Measurements from ENCODE around the gene LPIN2.
A peak's percentile ranks its signal among the peaks of the same experiment; 100 is the strongest.

LPIN2 gene

GRCh38 chr18:2985628-2986027 lies 27.3 kb downstream of the LPIN2 start:
- TF ChIP-seq CTCF (IDR thresholded peaks at IDR 0.05), result peak; percentile 46

GRCh38 chr18:2984703-2985261 lies 28.2 kb downstream of the LPIN2 start:
- TF ChIP-seq CTCF (IDR thresholded peaks at IDR 0.05), result no peak

GRCh38 chr18:2984091-2984490 lies 28.9 kb downstream of the LPIN2 start:
- no peak for TF ChIP-seq CTCF (IDR thresholded peaks at IDR 0.05)

GRCh38 chr18:2983296-2983695 lies 29.6 kb downstream of the LPIN2 start:
- no peak for TF ChIP-seq CTCF (IDR thresholded peaks at IDR 0.05)

- TF ChIP-seq CTCF (IDR thresholded peaks at IDR 0.05), result no peak
Observed at GRCh38 chr18:2982452-2983269, 30.3 kb downstream of the LPIN2 start.

- no peak for TF ChIP-seq CTCF (IDR thresholded peaks at IDR 0.05)
Observed at GRCh38 chr18:2982022-2982421, 30.9 kb downstream of the LPIN2 start.

GRCh38 chr18:2981212-2981728 lies 31.7 kb downstream of the LPIN2 start:
- TF ChIP-seq CTCF (IDR thresholded peaks at IDR 0.05), result no peak

All from LNCAP (cell line).